IMR-90 (cell line): Measurements from ENCODE around the gene CD69. TPM values are rescaled to one million over a fixed set of nuclear protein-coding genes. Genes with fewer than 3 reads are reported as not detected.
"Not testable (repeated sequence)": the region's sequence is repeated elsewhere in the genome, so short reads cannot be mapped to it uniquely, and the experiment has no call there.

Experiments used
- ATAC-seq: fragments of 200-7000 bp; cut with Tn5 transposase; 2 replicates; pipeline ENCODE4 v1.9.1; 2020; ENCODE audit warnings: low read depth, mild to moderate bottlenecking, moderate library complexity
- BruUV-seq: library from RNA; stranded (reverse); fragments of 400-500 nt; replicated peaks from 2 replicates; lab custom pipeline; 2021; lab: Mats Ljungman, UMichigan
- CTCF ChIA-PET: fragments of 300-600 bp; formaldehyde crosslinking; extraction: SDS; loops from one replicate; lab custom pipeline; 2021; ENCODE audit warnings: antibody characterized with exemption; lab: Yijun Ruan, JAX
- POLR2A ChIA-PET: fragments of 300-600 bp; sonication (Branson Sonifier 250); formaldehyde crosslinking; loops from one replicate; lab custom pipeline; 2022; ENCODE audit warnings: antibody characterized with exemption; ENCODE audit not compliant: unreplicated experiment; lab: Charles Lee
- DNase-seq: peaks from one replicate; pipeline ENCODE4 v3.0.0; 2013
- H2AFZ ChIP-seq: replicated peaks from 2 replicates; pipeline ENCODE3; 2013; ENCODE audit warnings: low read length, mild to moderate bottlenecking; ENCODE audit not compliant: poor library complexity
- H2AK5ac ChIP-seq: 2 replicates; pipeline ENCODE4 v1.6.1; 2013; ENCODE audit warnings: low read depth, low read length, inconsistent platforms
- H2AK9ac ChIP-seq: replicated peaks from 2 replicates; pipeline ENCODE3; 2013; ENCODE audit warnings: mild to moderate bottlenecking, low read depth, low read length, moderate library complexity; ENCODE audit not compliant: poor library complexity
- H2BK120ac ChIP-seq: 2 replicates; pipeline ENCODE4 v1.6.1; 2013; ENCODE audit warnings: low read depth, low read length, inconsistent platforms
- H2BK15ac ChIP-seq: 3 replicates; pipeline ENCODE4 v1.6.1; 2013; ENCODE audit warnings: low read depth, low read length, inconsistent platforms
- H2BK20ac ChIP-seq: 2 replicates; pipeline ENCODE4 v1.6.1; 2013; ENCODE audit warnings: low read depth, mild to moderate bottlenecking, inconsistent platforms, low read length, moderate library complexity
- H2BK5ac ChIP-seq: 2 replicates; pipeline ENCODE4 v1.6.1; 2013; ENCODE audit warnings: mild to moderate bottlenecking, low read depth, low read length, inconsistent platforms; ENCODE audit not compliant: poor library complexity, severe bottlenecking
- H3K14ac ChIP-seq: replicated peaks from 2 replicates; pipeline ENCODE4 v1.6.1; 2013; ENCODE audit warnings: low read depth, low read length, inconsistent platforms
- H3K18ac ChIP-seq: 2 replicates; pipeline ENCODE4 v1.6.1; 2013; ENCODE audit warnings: low read depth, low read length, control low read depth
- H3K23ac ChIP-seq: 2 replicates; pipeline ENCODE4 v1.6.1; 2013; ENCODE audit warnings: low read depth, low read length, inconsistent platforms
- H3K27ac ChIP-seq: 2 replicates; pipeline ENCODE4 v1.5.1; 2013; ENCODE audit warnings: mild to moderate bottlenecking, control low read depth, low read length; ENCODE audit not compliant: insufficient read depth
- H3K27me3 ChIP-seq: 2 replicates; pipeline ENCODE4 v1.6.1; 2013; ENCODE audit warnings: low read length; ENCODE audit not compliant: control insufficient read depth, insufficient read depth
- H3K36me3 ChIP-seq: 2 replicates; pipeline ENCODE4 v1.6.1; 2013; ENCODE audit warnings: low read length, mixed read lengths; ENCODE audit not compliant: control insufficient read depth, insufficient read depth
- H3K4ac ChIP-seq: 2 replicates; pipeline ENCODE4 v1.6.1; 2013; ENCODE audit warnings: low read depth, low read length, inconsistent platforms
- H3K4me1 ChIP-seq: 2 replicates; pipeline ENCODE4 v1.6.1; 2013; ENCODE audit warnings: low read length, mixed read lengths; ENCODE audit not compliant: control insufficient read depth, insufficient read depth
- H3K4me2 ChIP-seq: 2 replicates; pipeline ENCODE4 v1.6.1; 2013; ENCODE audit warnings: low read depth, mild to moderate bottlenecking, control low read depth, low read length, moderate library complexity
- H3K4me3 ChIP-seq: 2 replicates; pipeline ENCODE4 v1.5.1; 2013; ENCODE audit warnings: low read depth, mild to moderate bottlenecking, control low read depth, low read length, moderate library complexity; ENCODE audit not compliant: insufficient read depth
- H3K56ac ChIP-seq: 2 replicates; pipeline ENCODE4 v1.6.1; 2013; ENCODE audit warnings: low read length, inconsistent platforms; ENCODE audit not compliant: insufficient read depth; ENCODE audit errors: extremely low read depth
- H3K79me1 ChIP-seq, 2 experiments: 2 replicates each; pipeline ENCODE4 v1.6.1; 2013; ENCODE audit warnings: low read length in 2 of 2, inconsistent platforms in 1 of 2, low read depth in 1 of 2
- H3K9ac ChIP-seq: 2 replicates; pipeline ENCODE4 v1.6.1; 2013; ENCODE audit warnings: low read depth, low read length, control low read depth
- H3K9me1 ChIP-seq: 2 replicates; pipeline ENCODE4 v1.6.1; 2013; ENCODE audit warnings: low read length, inconsistent platforms; ENCODE audit not compliant: insufficient read depth
- H3K9me3 ChIP-seq: 2 replicates; pipeline ENCODE4 v1.6.1; 2013; ENCODE audit warnings: low read length; ENCODE audit not compliant: control insufficient read depth, insufficient read depth
- H4K20me1 ChIP-seq: 2 replicates; pipeline ENCODE4 v1.6.1; 2013; ENCODE audit warnings: low read length, inconsistent platforms; ENCODE audit not compliant: insufficient read depth
- H4K5ac ChIP-seq: 2 replicates; pipeline ENCODE4 v1.6.1; 2013; ENCODE audit warnings: mild to moderate bottlenecking, low read depth, low read length, control low read depth
- H4K8ac ChIP-seq, 2 experiments: 2 replicates each; pipeline ENCODE4 v1.6.1; 2013; ENCODE audit warnings: low read depth in 2 of 2, low read length in 2 of 2, control low read depth in 1 of 2, inconsistent platforms in 1 of 2
- H4K91ac ChIP-seq: 2 replicates; pipeline ENCODE4 v1.6.1; 2013; ENCODE audit warnings: low read depth, low read length, inconsistent platforms; ENCODE audit not compliant: insufficient read depth
- WGBS, 2 experiments: methylation state at CpG; one replicate each; pipeline versions ENCODE4 v1.1.5 to v1.1.7; 2013; ENCODE audit warnings: missing lambda C conversion rate in 2 of 2; ENCODE audit not compliant: insufficient read length in 1 of 2; ENCODE audit errors: extremely low coverage in 2 of 2; 5-methylcytosine and 5-hydroxymethylcytosine counted together
- dilution Hi-C: fragments of 300-500 bp; cut with HindIII; formaldehyde crosslinking; loops from one replicate; pipeline ENCODE4 v1.14.3; 2018; ENCODE audit warnings: low sequenced_read_pairs; ENCODE audit not compliant: unreplicated experiment
- in situ Hi-C: fragments of 300-500 bp; cut with MboI; formaldehyde crosslinking; loops from 3 replicates; pipeline ENCODE4 v1.14.3; 2019; ENCODE audit warnings: low sequenced_read_pairs, inconsistent platforms, mixed read lengths
- intact Hi-C: fragments of 100-400 bp; cut with micrococcal nuclease; formaldehyde crosslinking; loops from 2 replicates; pipeline ENCODE4 v1.10.0; 2022
- polyA plus RNA-seq, 3 experiments: library from polyadenylated mRNA; depleted of rRNA; stranded (reverse); fragments of >200 nt; gene quantifications; 2 replicates each; pipeline ENCODE4 v1.2.3, GENCODE V29; 2012; ENCODE audit warnings: low replicate concordance in 1 of 3
- total RNA-seq: library from RNA; depleted of rRNA; stranded (reverse); fragments of >200 nt; gene quantifications from 2 replicates; pipeline ENCODE4 v1.2.3, GENCODE V29; 2012

CD69 gene
- total and polyA plus RNA-seq, 2 of the 4 experiments (the other 2 are of a cell fraction) = not detected

- H3K9me1 ChIP-seq, in situ Hi-C loops, ATAC-seq, H3K79me1 ChIP-seq, H3K14ac ChIP-seq, dilution Hi-C loops, H3K56ac ChIP-seq, H3K4me3 ChIP-seq, H2BK5ac ChIP-seq, H4K5ac ChIP-seq, H4K8ac ChIP-seq, H3K4me2 ChIP-seq, H2BK120ac ChIP-seq, H3K27ac ChIP-seq, BruUV-seq, H3K4me1 ChIP-seq, DNase-seq, H3K4ac ChIP-seq, H2BK15ac ChIP-seq, H3K9me3 ChIP-seq, H3K36me3 ChIP-seq, H4K91ac ChIP-seq, H4K20me1 ChIP-seq, POLR2A ChIA-PET, H3K23ac ChIP-seq, H3K18ac ChIP-seq, H2AK9ac ChIP-seq, intact Hi-C loops, H3K27me3 ChIP-seq, H3K9ac ChIP-seq, H2AFZ ChIP-seq, H2AK5ac ChIP-seq, H2BK20ac ChIP-seq: not testable (repeated sequence)
- CTCF ChIA-PET = interaction anchor here (0.6 kb wide), 1 partner anchor 83 kb away, joined by 3 read pairs; no protein-coding TSS in a partner anchor
- WGBS, 2 experiments = 92% methylated on average over 6 of the region's 14 CpGs; no CpG with 5 or more reads in 1 of the 2 experiments
These were observed 21.8 kb downstream of the CD69 start for GRCh38 chr12:9738905-9739304.
